T-helper 1 cell treated with Interleukin-12 subunit alpha and Interleukin-12 subunit beta and Interleukin-4 antibody, amounts not matched to agents 30 ng/mL and 1 ng/mL, for 36 hours (primary cell): ENCODE data around the gene PRIM2. TPM values are rescaled to one million over a fixed set of nuclear protein-coding genes. Genes with fewer than 3 reads are reported as not detected.
"Not testable (repeated sequence)": the region's sequence is repeated elsewhere in the genome, so short reads cannot be mapped to it uniquely, and the experiment has no call there.

Experiments used
- intact Hi-C: fragments of 100-400 bp; cut with micrococcal nuclease; formaldehyde crosslinking; loops from one replicate; pipeline ENCODE4 v1.15.1; 2024
- total RNA-seq: library from RNA; stranded (reverse); gene quantifications from 2 replicates; pipeline ENCODE4 v1.2.3, GENCODE V29; 2022

The PRIM2 gene
- total RNA-seq, 1 donor from 2014 or later = 34.9 TPM

DNA sequence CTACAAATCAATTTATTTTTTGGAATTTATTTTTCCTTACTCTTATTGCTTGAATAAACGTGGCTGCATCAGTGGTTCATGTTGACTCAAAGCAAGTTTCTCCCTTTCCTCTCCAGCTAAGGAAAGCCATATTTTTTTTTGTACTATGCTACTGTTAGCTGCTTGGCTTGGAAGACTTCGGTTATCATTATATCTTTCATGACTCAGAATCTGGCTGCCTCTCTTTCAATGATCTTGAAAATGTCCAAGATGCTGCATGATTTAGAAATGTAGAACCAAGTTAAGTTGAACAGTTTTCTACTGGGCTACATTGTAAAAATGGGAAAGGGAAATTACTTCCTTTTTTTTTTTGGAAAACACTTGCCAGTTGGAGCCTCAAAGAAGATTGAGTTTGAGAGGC is 44.9 kb downstream of the PRIM2 start:
- intact Hi-C loops = not testable (repeated sequence)

DNA sequence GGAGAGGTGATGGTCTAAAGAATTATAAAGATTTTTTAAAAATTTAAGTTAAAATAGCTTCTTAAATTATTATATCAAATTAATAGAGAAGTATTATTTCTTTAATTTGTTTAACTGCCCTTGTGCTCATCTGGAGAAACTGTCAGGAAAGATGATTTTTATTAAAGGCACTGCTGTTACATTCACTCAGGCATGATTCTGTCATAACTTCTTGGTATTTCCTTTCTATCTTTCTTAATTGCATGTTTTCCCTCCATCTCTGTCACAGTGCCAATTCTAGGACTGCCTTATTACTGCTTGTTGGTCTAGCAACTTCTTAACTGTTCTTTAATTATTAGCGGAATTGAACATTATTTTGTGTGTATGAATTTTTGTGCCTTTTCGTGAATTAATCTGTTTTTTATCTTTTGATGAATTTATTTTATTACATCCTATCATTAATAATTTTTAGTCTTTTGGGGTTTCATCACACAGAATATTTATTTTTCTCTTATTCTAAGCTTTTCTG is 47.7 kb downstream of the PRIM2 start:
- intact Hi-C loops = not testable (repeated sequence)

DNA sequence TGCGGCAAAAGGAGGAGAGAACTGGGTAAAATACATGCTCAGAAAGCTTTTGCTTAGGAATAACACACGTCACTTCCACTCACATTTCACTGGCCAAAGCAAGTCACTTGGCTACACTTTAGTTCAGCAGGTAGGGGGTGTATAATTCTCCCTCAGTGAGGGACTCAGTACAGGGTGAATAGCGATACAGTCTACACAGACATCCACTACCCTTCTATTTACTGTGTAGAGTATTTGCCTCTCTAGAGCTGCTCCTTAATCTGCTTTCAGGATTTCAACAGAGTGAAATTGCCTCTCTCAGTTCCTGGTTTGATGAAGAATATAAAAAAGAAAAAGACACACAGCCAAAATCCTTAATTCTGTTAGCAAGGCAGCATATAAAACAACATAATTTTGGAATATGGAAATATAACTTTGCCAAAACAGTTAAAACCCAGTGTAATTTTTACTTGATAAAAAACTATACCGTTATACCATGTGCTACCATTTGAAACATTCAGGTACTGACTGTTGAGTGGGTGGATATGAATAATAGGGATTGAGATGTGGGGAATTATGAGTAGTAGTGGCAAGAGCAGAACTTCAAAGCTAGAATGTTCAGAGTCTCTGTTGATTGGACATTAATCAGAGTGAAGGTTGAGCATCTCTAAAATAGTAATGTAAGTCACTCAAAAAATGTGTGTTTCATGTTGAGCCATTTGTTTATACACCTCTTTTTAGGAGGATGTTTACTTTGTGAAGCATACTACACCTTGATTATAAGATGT is 51.7 kb downstream of the PRIM2 start:
- intact Hi-C loops = not testable (repeated sequence)

DNA sequence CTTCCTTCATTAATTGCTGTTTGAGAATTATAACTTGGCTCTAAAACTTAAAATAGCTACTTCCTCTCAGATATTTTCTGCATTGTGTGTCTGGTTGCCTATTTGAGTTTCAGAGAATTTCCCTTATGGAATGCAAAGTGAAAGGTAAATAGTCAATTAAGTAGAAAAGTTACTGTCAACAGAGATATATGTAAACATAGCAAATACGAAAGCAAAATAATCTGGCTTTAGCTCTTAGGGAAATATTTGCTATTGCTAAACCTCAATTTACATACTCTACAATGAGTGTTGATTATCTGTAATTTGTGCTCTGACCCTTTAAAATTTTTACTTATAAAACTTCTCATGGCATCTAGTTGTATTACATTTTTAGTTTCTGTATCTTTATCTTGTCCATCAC is 54.3 kb downstream of the PRIM2 start:
- intact Hi-C loops = not testable (repeated sequence)

DNA sequence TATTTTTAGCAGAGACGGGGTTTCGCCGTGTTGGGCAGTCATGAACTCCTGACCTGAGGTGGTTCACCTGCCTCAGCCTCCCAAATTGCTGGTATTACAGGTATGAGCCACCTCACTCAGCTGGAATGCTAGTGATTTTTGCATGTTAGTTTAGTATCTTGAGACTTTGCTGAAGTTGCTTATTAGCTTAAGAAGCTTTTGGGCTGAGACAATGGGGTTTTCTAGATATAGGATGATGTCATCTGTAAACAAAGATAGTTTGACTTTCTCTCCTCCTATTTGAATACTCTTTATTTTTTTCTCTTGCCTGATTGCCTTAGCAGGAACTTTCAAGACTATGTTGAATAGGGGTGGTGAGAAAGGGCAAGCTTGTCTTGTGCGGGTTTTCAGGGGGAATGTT is 57.3 kb downstream of the PRIM2 start:
- intact Hi-C loops = not testable (repeated sequence)

DNA sequence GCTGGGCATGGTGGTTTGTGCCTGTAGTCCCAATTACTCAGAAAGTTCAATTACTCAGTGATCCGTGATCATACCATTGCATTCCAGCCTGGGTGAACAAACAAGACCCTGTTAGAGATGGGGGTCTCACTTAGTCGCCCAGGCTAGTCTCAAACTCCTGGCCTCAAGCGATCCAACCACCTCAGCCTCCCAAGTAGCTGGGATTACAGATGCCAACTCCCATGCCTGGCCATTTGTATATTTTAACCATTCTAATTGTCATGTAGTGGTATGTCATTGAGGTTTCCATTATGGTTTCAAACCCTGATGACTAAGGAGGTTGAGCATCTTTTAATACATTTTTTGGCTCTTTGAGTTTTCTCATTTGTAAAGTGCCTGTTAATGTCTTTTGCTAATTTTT is 58.7 kb downstream of the PRIM2 start:
- intact Hi-C loops = not testable (repeated sequence)

DNA sequence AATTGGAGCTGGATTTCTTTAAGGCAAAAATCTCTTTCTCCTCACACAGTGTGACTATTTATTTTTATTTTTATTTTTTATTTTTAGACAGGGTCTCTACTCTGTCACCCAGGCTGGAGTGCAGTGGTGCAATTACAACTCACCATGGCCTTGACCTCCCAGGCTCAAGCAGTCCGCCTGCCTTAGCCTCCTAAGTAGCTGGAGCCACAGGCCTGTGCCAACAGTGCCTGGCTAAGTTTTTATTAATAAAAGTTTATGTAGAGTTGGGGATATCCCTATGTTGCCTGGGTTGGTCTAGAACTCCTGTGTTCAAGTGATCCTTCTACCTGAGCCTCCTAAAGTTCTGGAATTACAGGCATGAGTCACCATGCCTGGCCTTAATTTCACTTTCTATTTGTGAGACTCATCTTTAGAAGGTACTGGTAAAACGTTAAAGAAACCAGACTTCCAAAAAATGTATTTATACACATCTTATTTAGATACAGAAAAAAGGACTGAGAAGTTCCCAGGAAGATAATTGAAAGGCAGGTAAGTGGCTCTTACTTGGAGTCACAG is 71.7 kb downstream of the PRIM2 start:
- intact Hi-C loops = not testable (repeated sequence)

DNA sequence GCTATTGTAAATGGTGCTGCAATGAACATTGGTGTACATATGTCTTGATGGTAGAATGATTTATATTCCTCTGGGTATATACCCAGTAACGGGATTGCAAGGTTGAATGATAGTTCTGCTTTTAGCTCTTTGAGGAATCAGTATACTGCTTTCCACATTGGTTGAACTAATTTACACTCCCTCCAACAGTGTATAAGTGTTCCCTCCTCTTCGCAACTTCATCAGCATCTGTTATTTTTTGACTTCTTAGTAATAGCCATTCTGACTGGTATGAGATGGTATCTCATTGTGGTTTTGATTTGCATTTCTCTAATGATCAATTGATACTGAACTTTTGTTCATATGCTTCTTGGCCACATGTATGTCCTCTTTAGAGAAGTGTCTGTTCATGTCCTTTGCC is 73.4 kb downstream of the PRIM2 start:
- intact Hi-C loops = not testable (repeated sequence)

DNA sequence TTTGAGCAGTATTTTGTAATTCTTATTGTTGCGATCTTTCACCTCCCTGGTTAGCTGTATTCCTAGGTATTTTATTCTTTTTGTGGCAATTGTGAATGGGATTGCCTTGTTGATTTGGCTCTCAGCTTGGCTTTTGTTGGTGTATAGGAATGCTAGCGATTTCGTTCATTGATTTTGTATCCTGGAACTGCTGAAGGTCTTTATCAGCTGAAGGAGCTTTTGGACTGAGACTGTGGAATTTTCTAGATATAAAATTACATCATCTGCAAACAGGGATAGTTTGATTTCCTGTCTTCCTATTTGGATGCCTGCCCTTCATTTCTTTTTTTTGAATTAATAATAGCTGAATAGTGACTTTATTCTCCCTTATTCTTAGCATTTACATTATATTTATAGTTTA is 74.6 kb downstream of the PRIM2 start:
- intact Hi-C loops = not testable (repeated sequence)

DNA sequence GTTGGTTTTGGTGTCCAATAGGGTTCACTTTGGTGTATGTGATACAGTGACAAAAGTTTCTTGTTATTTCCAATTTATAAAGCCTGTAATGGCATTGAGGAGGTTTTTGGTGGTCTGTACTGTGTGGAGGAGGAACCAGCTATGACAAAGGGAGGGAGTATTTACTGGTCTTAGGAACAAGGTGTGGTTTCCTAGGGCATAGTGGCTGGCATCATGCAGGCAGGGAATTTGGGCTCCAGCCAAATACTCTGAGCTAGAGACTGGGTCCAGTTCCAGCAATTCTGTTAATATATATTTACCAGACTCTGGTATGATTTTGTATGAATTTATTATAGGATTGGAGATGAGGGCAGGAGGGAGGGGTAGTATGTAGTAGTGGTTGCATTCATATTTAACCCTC is 101.9 kb downstream of the PRIM2 start:
- intact Hi-C loops = not testable (repeated sequence)

DNA sequence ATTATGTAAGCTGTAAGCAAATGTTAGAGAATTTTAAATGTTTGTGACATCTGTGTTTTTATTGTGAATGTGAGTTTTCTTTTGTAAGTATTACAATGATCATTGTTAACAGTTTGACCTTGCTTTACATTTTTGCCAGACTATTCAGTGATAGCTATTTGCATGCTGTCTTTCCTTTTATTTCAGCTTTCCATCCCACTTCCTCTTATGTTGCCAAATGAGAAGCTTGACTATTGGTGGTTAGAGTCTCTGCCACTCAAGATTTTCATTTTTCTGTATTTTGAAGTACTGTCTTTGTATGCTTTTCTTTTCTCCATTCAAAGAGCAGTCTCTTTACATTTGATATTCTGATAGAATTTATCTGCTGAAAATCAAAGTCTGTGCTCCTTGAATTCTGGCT is 104.1 kb downstream of the PRIM2 start:
- intact Hi-C loops = no loop called here

DNA sequence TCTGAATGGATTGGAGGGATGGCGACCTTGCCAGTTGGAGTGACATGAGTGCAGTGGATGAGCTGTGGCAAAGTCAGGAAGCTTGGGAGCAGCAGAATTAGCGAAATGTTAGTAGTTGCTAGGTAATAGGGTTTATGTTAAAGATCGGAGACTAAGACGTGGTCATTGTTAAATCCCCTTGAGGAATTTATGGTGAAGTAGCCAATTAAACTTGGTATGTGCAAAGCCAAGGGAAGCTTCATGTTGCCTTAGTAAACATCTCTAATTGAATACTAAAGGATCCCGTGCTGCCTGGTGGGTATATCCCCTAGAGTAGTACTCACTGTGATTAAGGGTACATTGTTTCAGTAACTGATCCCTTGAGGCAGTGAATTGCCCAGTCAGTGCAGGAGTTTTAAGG is 106.0 kb downstream of the PRIM2 start:
- intact Hi-C loops = no loop called here

DNA sequence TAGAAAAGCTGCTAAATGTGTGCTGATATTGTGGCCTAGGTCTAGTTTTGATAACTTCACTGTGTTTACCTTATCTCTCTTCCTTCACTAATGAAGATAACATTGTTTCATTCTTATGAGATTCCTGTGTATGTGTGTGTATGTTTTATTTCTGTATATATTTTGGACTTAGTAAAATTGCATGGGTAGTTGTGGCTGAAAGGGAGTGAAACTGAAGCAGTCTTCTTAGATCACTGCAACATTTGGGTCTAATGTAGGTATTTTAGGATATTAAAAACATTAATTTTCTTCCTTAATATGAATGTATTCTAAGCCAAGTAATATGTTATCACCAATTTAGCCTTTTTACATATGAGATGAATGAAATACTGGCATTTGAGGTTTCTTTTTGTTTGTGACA is 114.3 kb downstream of the PRIM2 start:
- intact Hi-C loops = not testable (repeated sequence)

DNA sequence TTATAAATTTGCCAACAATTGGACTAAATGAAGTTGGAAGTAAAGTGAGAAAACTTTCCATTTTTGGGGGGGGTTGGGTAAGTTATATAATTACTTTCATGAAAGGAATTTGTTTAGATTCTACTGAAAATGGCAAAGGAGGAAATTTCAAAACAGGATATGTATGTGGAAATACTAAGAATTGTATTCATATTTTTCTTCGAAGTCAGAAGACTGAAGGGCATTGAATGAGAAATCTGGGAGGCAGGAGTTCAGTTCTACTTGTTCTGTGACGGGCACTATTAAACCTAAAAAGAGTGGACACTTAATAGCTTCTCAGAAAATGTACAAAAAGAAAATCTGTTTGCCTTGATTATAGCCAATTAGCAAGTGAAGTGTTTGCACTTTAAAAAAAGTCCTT is 114.7 kb downstream of the PRIM2 start:
- intact Hi-C loops = no loop called here

DNA sequence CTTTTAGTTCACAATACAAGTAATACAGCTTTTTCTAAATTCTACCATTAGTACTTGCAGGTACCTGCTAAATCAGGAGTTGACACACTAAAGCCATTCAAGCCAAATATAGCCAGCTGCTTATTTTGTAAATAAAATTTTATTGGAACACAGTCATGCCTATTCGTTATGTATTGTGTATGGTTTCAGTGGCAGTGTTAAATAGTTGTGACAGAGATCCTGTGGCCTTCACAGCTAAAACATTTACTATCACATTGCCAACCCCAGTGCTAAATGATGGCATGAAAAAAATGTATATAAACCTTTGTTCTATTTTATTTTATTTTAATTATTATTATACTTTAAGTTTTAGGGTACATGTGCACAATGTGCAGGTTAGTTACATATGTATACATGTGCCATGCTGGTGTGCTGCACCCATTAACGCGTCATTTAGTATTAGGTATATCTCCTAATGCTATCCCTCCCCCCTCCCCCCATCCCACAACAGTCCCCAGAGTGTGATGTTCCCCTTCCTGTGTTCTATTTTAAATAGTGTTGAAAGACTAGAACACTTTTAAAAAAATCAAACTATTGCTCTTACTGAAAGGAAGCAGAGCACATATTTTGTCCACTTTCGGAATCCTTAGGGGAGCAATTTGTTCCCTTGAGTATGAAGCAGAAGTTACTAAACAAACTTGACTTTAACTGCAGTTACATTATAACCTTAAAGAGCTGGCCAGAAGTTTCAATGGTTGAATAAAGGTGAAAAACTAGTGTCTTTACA is 115.7 kb downstream of the PRIM2 start:
- intact Hi-C loops = no loop called here

DNA sequence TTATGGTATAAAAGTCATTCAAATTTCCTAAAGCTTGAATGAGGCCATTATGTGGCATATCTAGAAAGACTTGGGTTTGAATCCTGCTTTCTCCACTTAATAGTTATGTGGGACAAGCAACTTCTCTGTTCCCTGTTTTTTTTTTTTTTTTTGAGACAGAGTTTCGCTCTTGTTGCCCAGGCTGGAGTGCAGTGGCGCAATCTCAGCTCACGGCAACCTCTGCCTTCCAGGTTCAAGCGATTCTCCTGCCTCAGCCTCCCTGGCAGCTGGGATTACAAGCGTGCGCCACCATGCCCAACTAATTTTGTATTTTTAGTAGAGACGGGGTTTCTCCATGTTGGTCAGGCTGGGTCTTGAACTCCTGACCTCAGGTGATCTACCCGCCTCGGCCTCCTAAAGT is 116.4 kb downstream of the PRIM2 start:
- intact Hi-C loops = not testable (repeated sequence)

DNA sequence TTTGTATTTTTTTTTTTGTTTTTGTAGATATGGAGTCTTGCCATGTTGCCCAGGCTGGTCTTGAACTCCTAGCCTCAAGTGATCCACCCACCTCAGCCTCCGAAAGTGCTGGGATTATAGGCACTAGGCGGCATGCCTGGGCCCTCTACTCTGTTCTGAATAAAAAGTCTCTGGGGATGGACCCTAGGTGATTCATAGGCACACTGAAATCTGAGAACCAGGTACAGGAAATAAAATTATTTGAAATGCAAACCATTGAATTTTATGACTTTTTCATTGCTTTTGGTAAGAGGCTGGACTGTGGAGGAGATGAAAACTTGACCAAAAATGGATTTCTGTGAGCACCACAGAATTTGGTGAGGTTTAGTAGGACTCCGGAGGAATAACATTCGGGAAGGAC is 117.5 kb downstream of the PRIM2 start:
- intact Hi-C loops = no loop called here

DNA sequence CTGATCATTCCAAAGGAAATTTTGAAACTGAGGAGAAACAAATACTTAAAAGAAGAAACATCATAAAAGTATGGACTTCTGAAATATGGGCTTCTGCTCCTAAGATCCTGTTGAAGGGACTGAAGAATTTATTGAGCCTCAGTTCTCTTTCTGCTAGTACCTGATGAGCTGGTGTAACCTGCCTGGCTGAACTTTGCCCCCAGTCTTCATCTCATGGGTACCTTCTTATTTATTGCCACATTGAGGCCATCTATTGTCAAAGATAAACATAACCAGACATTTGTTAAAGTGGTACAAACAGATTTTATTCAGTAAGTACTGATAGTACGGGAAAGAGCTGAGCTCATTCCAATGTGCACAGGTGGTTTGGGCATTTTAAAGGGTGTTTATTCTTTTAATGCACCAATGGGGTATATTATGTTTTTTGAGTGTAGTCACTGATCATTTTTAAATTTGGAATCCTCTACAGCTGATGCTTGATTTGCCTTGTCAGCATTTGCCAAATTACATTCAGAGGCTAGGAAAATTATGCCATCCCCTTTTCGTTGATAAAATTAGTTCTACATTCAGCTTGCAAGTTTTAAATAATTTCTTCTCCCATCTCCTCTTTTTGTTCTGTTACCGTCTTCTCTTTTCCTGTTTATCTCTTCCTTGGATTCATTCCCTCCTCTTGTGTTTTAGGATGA is 118.2 kb downstream of the PRIM2 start:
- intact Hi-C loops = no loop called here

DNA sequence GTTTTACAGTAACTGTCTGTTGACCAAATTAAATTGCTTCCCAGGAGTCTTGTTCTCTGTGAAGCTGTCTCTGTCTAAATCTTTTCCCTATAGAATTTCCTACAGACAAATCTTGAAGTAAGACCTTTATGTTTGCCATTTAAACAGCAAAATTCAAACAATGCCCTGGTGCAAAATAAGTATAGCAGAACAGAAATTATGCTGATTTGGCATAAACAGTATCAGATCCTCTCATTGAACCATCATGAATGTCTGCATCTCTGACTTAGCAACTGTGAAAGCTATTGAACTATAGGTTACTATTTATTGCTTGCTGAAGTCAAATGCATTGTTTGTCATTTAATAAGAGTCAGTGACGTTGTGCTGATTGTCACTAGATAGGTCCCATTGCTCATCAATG is 123.3 kb downstream of the PRIM2 start:
- intact Hi-C loops = not testable (repeated sequence)

DNA sequence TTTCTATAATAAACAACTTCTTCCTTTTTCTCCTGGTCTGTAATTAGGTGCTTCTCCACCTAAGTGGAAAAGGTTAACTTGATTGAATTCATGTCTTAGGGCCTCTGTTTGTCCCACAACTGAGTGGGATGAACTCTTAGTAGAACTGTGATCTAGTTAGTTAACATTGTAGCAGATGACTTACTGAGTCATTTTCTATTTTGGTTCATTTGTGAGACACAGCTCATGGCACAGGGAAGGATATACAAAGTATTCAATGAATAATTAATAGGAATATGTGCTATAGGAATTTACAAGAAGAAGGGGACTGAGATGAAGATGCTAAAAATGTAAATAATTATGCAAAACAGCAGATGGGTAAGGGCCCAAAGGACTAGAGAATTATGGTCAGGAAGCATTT is 124.7 kb downstream of the PRIM2 start:
- intact Hi-C loops = not testable (repeated sequence)

DNA sequence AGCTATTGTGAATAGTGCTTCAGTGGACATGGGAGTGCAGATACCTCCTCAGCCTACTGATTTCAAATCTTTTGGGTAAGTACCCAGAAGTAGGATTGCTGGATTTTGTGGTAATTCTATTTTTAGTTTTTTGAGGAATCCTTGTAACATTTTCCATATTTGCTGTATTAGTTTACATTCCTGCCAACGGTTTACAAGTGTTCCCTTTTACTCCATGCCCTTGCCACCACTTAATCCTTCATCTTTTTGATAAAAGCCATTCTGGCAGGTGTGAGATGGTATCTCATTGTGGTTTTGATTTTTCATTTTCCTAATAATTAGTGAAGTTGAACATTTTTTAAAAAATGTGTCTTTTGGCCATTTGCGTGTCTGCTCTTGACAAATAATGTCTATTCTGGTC is 125.8 kb downstream of the PRIM2 start:
- intact Hi-C loops = not testable (repeated sequence)

DNA sequence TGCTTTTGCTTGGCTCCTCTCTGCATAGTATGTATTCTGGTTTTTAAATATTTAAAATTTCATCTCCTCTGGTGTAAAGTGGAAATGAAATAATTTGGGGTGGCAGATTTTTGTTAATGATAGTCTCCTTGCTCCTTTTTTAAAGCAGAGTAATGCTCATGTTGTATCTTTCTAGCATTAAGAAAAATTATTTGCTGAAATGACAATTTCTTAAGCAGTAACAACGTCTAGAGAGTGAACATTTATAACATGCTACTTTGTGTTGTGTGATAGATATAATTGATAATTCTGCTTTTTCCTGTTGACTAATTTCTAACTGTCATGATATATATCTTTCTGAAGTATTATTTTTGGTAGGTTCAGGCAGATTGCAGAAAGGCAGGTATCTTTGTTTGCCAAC is 127.4 kb downstream of the PRIM2 start:
- intact Hi-C loops = not testable (repeated sequence)
